Activated CD4-positive, CD25-positive, alpha-beta regulatory T cell (primary cell): Measurements from ENCODE around the gene NOL12.

Experiments
- DNase-seq, 4 experiments: peaks; one replicate each; lab custom pipeline; 2025; lab: John Stamatoyannopoulos, UW

The NOL12 gene

DNA sequence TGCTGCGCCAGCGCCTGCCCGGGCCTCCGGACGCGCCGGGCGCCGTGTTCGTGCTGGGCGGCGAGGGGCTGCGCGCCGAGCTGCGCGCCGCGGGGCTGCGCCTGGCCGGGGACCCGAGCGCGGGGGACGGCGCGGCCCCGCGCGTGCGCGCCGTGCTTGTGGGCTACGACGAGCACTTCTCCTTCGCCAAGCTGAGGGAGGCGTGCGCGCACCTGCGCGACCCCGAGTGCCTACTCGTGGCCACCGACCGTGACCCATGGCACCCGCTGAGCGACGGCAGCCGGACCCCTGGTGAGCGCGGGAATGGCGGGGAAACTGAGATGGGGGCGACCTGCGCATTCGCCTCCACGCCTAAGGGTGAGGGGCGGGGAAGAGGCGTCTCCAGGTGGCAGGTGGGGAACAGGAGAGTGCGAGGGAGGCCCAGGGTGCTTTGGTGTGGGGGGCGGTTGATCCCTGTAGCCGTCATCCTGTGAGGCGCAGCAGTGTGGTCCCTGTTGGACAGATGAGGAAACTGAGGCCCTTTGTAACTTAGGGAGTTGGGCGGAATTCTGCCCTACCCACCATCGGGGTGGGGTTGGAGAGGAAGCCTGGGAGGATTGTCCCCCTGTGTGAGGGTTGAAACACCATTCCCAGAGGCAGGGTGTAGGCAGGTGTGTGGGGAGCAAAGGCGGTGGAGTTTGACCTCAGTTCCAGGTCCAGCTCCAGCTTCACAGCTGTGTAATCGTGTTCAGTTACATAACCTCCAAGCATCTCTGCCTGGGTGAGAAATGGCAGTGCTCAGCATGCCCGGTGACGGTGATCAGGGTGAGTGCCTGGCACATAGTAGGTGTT, 26.9 kb upstream of the NOL12 start:
- DNase-seq = no peak

- DNase-seq = no peak
Observed at GRCh38 chr22:37659897-37660708, 26.0 kb upstream of the NOL12 start.

- no peak for DNase-seq
Observed at GRCh38 chr22:37660709-37661045, 25.5 kb upstream of the NOL12 start.

- DNase-seq = no peak
Observed at GRCh38 chr22:37661160-37661924, 24.8 kb upstream of the NOL12 start.

DNA sequence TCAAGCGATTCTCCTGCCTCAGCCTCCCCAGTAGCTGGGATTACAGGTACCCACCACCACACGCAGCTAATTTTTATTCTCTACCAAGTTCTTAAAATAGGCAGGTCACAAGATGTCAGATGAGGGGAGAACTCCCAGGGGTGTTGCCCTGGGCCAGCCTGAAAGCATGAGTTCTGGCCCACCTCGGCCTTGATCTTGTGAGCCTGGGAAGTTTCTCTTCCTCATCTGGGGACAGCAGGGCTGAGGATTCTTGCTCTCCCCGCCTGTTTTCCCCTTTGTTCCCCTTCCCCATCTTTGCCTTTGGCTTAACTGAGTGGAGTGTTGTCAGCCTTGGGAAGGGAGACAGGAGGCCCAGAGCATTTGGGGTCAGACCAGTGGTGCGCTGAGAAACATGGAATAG, 24.1 kb upstream of the NOL12 start:
- no peak for DNase-seq

DNA sequence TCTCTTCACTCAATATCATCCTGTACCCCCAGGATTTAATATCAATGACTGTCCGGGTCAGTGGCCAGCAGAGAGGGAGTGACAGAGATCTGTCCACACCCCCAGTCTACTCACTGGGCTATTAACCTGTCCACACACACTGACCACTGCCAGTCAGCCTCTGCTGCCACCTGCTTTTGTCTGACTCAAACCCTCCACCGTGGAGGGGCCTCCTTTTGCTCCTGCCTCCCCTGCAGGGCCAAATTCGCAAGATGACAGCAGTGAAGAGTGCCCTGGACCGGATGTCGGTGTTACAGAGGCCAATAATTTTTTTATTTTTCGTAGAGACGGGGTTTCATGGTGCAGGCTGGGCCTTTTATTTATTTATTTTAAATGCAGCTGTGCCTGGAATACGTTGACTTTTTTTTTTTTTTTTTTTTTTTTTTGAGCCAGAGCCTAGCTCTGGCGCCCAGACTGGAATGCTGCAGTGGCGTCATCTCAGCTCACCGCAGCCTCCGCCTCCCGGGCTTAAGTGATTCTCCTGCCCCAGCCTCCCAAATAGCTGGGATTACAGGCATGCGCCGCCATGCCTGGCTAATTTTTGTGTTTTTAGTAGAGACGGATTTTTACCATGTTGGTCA, 22.5 kb upstream of the NOL12 start:
- no peak for DNase-seq

DNA sequence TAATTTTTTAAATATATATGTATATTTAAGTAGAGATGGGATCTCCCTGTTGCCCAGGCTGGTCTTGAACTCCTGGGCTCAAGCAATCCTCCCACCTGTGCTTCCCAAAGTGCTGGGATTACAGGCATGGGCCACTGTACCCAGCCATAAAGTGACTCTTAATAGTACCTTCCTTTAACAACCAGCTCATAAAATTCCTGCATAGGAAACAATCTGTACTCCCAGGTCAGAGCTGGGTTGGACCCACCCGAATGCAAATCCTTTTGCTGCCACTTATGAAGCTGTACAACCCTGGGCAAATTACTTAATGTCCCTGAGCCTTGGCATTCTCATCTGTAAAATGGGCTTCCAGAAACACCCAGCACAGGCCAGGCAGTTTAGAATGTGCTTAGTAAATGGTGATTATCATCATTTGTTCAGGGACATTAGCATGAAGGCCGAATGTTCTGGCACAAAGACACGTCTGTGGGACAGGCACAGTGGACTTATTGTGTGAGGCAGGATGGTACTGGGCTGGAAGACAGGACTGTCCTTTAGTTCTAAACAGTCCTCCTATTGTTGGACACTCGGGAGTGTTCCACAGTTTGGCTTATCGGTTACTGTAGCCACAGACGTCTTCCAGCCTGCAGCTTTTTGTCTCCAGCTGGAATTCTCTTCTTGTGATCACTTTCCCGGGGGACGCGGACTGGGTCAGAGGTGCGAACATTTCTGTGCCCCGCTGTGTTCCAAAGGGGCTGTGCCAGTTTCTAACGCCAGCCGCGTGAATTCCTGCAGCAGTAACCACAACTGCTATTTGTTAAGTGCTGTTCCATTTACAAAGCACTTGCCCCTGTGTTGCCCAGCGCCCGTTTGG, 21.7 kb upstream of the NOL12 start:
- DNase-seq = no peak

DNA sequence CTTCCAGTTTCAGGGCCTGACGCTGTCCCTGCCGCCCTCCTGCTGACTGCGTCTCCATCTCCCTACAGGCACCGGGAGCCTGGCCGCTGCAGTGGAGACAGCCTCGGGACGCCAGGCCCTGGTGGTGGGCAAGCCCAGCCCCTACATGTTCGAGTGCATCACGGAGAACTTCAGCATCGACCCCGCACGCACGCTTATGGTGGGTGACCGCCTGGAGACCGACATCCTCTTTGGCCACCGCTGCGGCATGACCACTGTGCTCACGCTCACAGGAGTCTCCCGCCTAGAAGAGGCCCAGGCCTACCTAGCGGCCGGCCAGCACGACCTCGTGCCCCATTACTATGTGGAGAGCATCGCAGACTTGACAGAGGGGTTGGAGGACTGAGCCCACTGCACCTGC, 20.7 kb upstream of the NOL12 start:
- no peak for DNase-seq

- no peak for DNase-seq
Observed at GRCh38 chr22:37669586-37669985, 16.6 kb upstream of the NOL12 start.

GRCh38 chr22:37672206-37672919, 13.8 kb upstream of the NOL12 start:
- peak in 1 of 4 experiments; percentile 19 for DNase-seq

DNA sequence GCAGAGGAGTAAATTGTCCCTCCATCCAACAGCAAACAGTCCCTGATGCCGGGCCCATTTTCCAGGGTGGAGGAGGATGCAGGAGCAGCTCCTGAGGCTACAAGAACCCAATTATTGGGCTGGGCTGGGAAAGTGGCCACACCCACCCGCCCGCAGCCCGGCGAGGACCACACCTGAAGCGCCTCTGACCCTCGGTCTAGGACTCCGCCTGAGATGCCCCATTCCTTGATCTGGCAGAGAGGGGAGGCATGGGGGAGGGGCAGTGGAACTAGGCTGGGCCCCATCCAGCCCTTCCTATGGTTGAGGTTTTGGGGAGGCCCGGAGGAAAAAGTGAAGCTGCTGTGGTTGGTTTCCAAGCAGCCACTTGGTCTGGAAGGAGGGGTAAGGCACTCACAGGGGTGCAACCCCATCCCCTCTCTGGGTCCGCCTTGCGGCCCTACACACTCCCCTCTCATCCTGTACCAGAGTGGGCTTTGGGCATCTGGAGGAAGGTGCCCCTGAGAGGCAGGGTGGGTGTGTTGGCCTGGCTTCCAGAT, 13.2 kb upstream of the NOL12 start:
- DNase-seq = no peak

- no peak for DNase-seq
Observed at GRCh38 chr22:37674248-37674647, 11.9 kb upstream of the NOL12 start.

- peak in 3 of 4 experiments; percentile 18 to 34 (median 21) for DNase-seq
Observed at GRCh38 chr22:37674951-37675929, 10.9 kb upstream of the NOL12 start, which contains the start of gene LGALS1. Gene LGALS1 (plus strand): TSS chr22:37675636. CDS start chr22:37675703, 67 bp downstream.

DNA sequence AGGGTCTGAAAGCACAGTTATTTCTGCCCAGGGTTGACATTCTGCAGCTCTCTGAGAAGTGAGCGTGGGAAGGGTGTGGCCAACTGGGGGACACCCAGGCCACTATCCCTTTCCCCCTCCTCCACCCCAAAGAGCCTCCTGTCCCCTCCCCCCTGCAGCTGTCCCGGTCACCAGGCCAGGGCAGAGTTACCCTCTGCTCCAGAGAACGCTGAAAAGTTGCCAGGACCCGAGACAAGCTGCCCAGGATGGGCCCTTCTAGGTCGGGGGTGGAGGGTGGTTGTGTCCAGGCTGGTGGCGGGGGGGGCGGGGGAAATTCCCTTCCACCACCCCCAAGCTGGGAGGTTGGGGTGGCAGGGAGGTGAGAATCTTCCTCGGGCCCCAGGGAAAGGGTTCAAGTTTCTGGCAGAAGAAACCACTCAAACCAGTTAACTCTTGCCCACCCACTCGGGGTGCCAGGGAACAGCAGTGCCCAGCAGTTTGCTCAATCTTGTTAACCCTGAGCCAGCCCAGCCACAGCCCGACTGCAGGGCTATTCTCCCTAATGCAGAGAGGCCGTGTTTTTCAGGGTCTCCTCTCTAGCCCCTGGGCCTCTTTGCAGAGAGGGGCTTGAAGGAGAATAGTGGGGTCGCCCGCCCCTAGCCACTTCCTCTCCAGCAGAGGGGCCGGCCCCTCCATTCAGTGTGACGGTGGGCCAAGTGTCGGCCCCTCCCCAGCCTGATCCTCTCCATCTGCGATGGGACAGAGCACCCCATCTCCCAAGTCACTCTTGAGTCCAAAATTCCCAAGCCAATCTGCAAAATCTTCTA, 10.0 kb upstream of the NOL12 start:
- no peak for DNase-seq

DNA sequence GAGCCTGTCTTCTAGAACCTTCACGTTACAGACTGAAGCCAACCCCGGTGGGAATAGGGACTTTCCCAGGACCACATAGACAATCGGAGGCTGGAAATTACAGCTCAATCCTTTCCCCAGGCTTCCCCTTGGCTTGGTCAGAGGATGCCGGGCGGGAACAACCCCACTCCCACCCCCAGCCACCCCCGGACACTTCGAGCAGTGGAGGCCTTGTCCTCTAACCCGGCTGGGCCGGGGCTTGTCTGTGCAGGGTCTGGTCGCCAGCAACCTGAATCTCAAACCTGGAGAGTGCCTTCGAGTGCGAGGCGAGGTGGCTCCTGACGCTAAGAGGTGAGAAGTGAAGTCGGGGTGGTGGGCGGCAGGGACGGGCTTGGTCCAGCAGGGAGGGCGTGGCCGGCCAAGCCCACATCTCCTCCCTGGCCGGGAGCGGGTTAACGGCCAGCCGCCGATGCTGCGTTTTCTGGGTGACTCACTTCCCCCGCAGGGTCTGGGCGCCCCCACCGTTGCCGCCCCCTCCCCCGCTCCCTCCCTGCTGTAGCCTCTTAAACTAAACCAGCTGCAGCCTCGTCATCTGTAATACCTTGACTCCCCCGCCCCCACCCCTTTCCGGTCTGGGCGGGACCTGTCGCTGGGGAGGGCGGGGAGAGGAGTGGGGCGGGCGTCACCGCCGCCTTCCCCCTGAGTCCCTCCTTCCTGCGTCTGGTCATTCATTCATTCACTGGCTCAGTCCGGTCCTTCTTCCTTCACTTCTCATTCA, 9.2 kb upstream of the NOL12 start:
- peak; percentile 80 to 92 (median 88) for DNase-seq

- DNase-seq = peak in 1 of 4 experiments; percentile 58
Observed at GRCh38 chr22:37677493-37677974, 8.6 kb upstream of the NOL12 start.

GRCh38 chr22:37678372-37678771, 7.8 kb upstream of the NOL12 start:
- no peak for DNase-seq
